Measurements from ENCODE around the gene UBLCP1.
"Not testable (repeated sequence)": the region's sequence is repeated elsewhere in the genome, so short reads cannot be mapped to it uniquely, and the experiment has no call there.

UBLCP1 gene

GRCh38 chr5:159257007-159257406 lies 6.1 kb upstream of the UBLCP1 start:
- DNase-seq = no peak

GRCh38 chr5:159257629-159258283 lies 5.3 kb upstream of the UBLCP1 start:
- no peak for DNase-seq

GRCh38 chr5:159258361-159258760 lies 4.7 kb upstream of the UBLCP1 start:
- DNase-seq = no peak

- DNase-seq = not testable (repeated sequence)
These were observed 2.9 kb upstream of the UBLCP1 start for GRCh38 chr5:159260212-159260611.

GRCh38 chr5:159262472-159262858 lies 625 bp upstream of the UBLCP1 start:
- peak; percentile 77 for DNase-seq

GRCh38 chr5:159263569-159263905 lies 447 bp downstream of the UBLCP1 start:
- no peak for DNase-seq

GRCh38 chr5:159266764-159267163 lies 3.7 kb downstream of the UBLCP1 start:
- not testable (repeated sequence) for DNase-seq

GRCh38 chr5:159269723-159270122 lies 6.6 kb downstream of the UBLCP1 start:
- no peak for DNase-seq

GRCh38 chr5:159273923-159274322 lies 10.8 kb downstream of the UBLCP1 start:
- no peak for DNase-seq

GRCh38 chr5:159274676-159275075 lies 11.6 kb downstream of the UBLCP1 start:
- DNase-seq = no peak

GRCh38 chr5:159286420-159287035 lies 23.4 kb downstream of the UBLCP1 start:
- DNase-seq = no peak

GRCh38 chr5:159290741-159291140 lies 27.7 kb downstream of the UBLCP1 start:
- DNase-seq = no peak

GRCh38 chr5:159294921-159295320 lies 31.8 kb downstream of the UBLCP1 start:
- DNase-seq = no peak

GRCh38 chr5:159297300-159297699 lies 34.2 kb downstream of the UBLCP1 start:
- DNase-seq = not testable (repeated sequence)

GRCh38 chr5:159301466-159301865 lies 38.4 kb downstream of the UBLCP1 start:
- DNase-seq = no peak

- DNase-seq = not testable (repeated sequence)
These were observed 39.1 kb downstream of the UBLCP1 start for GRCh38 chr5:159301929-159302860.

GRCh38 chr5:159303286-159303685 lies 40.2 kb downstream of the UBLCP1 start:
- no peak for DNase-seq

GRCh38 chr5:159304961-159305595 lies 42.0 kb downstream of the UBLCP1 start:
- DNase-seq = no peak

- DNase-seq = no peak
These were observed 46.8 kb downstream of the UBLCP1 start for GRCh38 chr5:159309689-159310433.

- no peak for DNase-seq
These were observed 47.4 kb downstream of the UBLCP1 start for GRCh38 chr5:159310511-159310910.

GRCh38 chr5:159311063-159311462 lies 48.0 kb downstream of the UBLCP1 start:
- no peak for DNase-seq

- DNase-seq = no peak
These were observed 50.1 kb downstream of the UBLCP1 start for GRCh38 chr5:159313197-159313596.

Data from NCI-H2227 treated with DMSO at 0.1 percent for 48 hours (cell line).